Measurements from ENCODE around the gene CLIC3. TPM values are rescaled to one million over a fixed set of nuclear protein-coding genes. Genes with fewer than 3 reads are reported as not detected.

Gene CLIC3
- total RNA-seq, 4 donors from 2014 or later = 1.2 to 120 (median 38.0) TPM

GRCh38 chr9:137020771-137021567 is 24.6 kb upstream of the CLIC3 start:
- 92 to 94% methylated on average over 14 to 27 of the region's 32 CpGs for WGBS, 2 donors
- Histone ChIP-seq H3K27me3 (no peaks in the 10 kb centered on the region), H3K9me3 (no peaks in the 10 kb centered on the region), H3K27ac (peak overlapping the region in 2 of 4 donors; percentile 11 to 56), H3K4me3 (no peak overlapping the region), H3K4me1 (peaks cover 0 to 43% (median 30%) of the 10 kb centered on the region in 4 donors), H3K36me3 (peaks cover 1 to 66% (median 4%) of the 10 kb centered on the region in 3 donors)
- TF ChIP-seq CTCF (IDR thresholded peaks at IDR 0.05) (no peak), EP300 (IDR thresholded peaks at IDR 0.05) (no peak), POLR2A (IDR thresholded peaks at IDR 0.05) (no peak)
- no peak for DNase-seq (ENCODE audit: low spot score in 2 of 2)

- Histone ChIP-seq H3K27me3 (no peaks in the 10 kb centered on the region), H3K9me3 (no peaks in the 10 kb centered on the region), H3K4me3 (no peak overlapping the region), H3K36me3 (peaks cover 4 to 75% (median 10%) of the 10 kb centered on the region in 3 donors), H3K27ac (peak overlapping the region in 1 of 4 donors; percentile 11), H3K4me1 (peaks cover 0 to 35% (median 25%) of the 10 kb centered on the region in 4 donors)
- 88 to 93% methylated on average over 29 to 34 of the region's 34 CpGs for WGBS, 2 donors
- no peak for DNase-seq (ENCODE audit: low spot score in 2 of 2)
- TF ChIP-seq EP300 (IDR thresholded peaks at IDR 0.05) (no peak), CTCF (IDR thresholded peaks at IDR 0.05) (no peak), POLR2A (IDR thresholded peaks at IDR 0.05) (no peak)
Measured at GRCh38 chr9:137019891-137020683, 23.7 kb upstream of the CLIC3 start.

GRCh38 chr9:137018761-137019559 is 22.6 kb upstream of the CLIC3 start:
- Histone ChIP-seq H3K27me3 (no peaks in the 10 kb centered on the region), H3K36me3 (peaks cover 4 to 86% (median 13%) of the 10 kb centered on the region in 3 donors), H3K27ac (no peak overlapping the region), H3K4me1 (peaks cover 0 to 23% (median 18%) of the 10 kb centered on the region in 4 donors), H3K4me3 (no peak overlapping the region), H3K9me3 (no peaks in the 10 kb centered on the region)
- 91 to 92% methylated on average over 21 to 32 of the region's 36 CpGs for WGBS, 2 donors
- TF ChIP-seq CTCF (IDR thresholded peaks at IDR 0.05) = no peak
- no peak for TF ChIP-seq POLR2A (IDR thresholded peaks at IDR 0.05)
- TF ChIP-seq EP300 (IDR thresholded peaks at IDR 0.05) = no peak
- DNase-seq (ENCODE audit: low spot score in 2 of 2) = no peak

GRCh38 chr9:137017791-137018497 is 21.6 kb upstream of the CLIC3 start:
- H3K4me3 ChIP-seq = no peak overlapping the region
- H3K36me3 ChIP-seq = peaks cover 4 to 96% (median 13%) of the 10 kb centered on the region in 3 donors
- H3K4me1 ChIP-seq = peaks cover 0 to 13% (median 8%) of the 10 kb centered on the region in 4 donors
- 94 to 95% methylated on average over 32 to 37 of the region's 45 CpGs for WGBS, 2 donors
- no peaks in the 10 kb centered on the region for H3K27me3 ChIP-seq
- no peak for DNase-seq (ENCODE audit: low spot score in 2 of 2)
- no peaks in the 10 kb centered on the region for H3K9me3 ChIP-seq
- no peak for TF ChIP-seq CTCF (IDR thresholded peaks at IDR 0.05)
- no peak for TF ChIP-seq POLR2A (IDR thresholded peaks at IDR 0.05)
- no peak for TF ChIP-seq EP300 (IDR thresholded peaks at IDR 0.05)
- H3K27ac ChIP-seq = no peak overlapping the region
